PC-9 (cell line): ENCODE results near the gene SREBF2. TPM values are rescaled to one million over a fixed set of nuclear protein-coding genes. Genes with fewer than 3 reads are reported as not detected.
"Not testable (repeated sequence)": the region's sequence is repeated elsewhere in the genome, so short reads cannot be mapped to it uniquely, and the experiment has no call there.

Source experiments
- BruUV-seq: library from RNA; stranded (reverse); fragments of 400-500 nt; replicated peaks from 2 replicates; lab custom pipeline; 2021; lab: Mats Ljungman, UMichigan
- CTCF ChIA-PET: fragments of 300-600 bp; sonication (Branson Sonifier 250); formaldehyde crosslinking; loops from one replicate; lab custom pipeline; 2022; ENCODE audit warnings: antibody characterized with exemption; lab: Charles Lee
- POLR2A ChIA-PET: fragments of 300-600 bp; sonication (Branson Sonifier 250); formaldehyde crosslinking; loops from one replicate; lab custom pipeline; 2022; ENCODE audit warnings: antibody characterized with exemption; ENCODE audit not compliant: unreplicated experiment; lab: Charles Lee
- DNase-seq, 2 experiments: peaks; one replicate each; pipeline versions ENCODE4 v3.0.0 to v3.0.0-alpha.2; 2015 to 2022; ENCODE audit warnings: mixed read lengths in 1 of 2
- H2AFZ ChIP-seq: fragments of 200-600 bp; sonication (generic); 2 replicates; pipeline ENCODE4 v1.8.1; 2017; ENCODE audit warnings: antibody characterized with exemption
- H3F3A ChIP-seq: fragments of 200-600 bp; sonication (generic); 2 replicates; pipeline ENCODE4 v1.8.1; 2017; ENCODE audit warnings: antibody characterized with exemption, mild to moderate bottlenecking, low read depth; ENCODE audit not compliant: insufficient read depth
- H3K27ac ChIP-seq: fragments of 200-600 bp; sonication (generic); 2 replicates; pipeline ENCODE4 v1.6.1; 2016; ENCODE audit warnings: mixed run types
- H3K27me3 ChIP-seq: fragments of 200-600 bp; sonication (generic); 2 replicates; pipeline ENCODE4 v1.6.1; 2016; ENCODE audit warnings: low read depth, mixed run types; ENCODE audit not compliant: insufficient read depth
- H3K36me3 ChIP-seq: fragments of 200-600 bp; sonication (generic); 2 replicates; pipeline ENCODE4 v1.6.1; 2016; ENCODE audit warnings: low read depth, mixed run types
- H3K4me1 ChIP-seq: fragments of 200-600 bp; sonication (generic); replicated peaks from 2 replicates; pipeline ENCODE4 v1.6.1; 2016; ENCODE audit warnings: mixed run types; ENCODE audit not compliant: insufficient read depth
- H3K4me2 ChIP-seq: fragments of 200-600 bp; sonication (generic); 2 replicates; pipeline ENCODE4 v1.6.1; 2017; ENCODE audit warnings: mixed run types
- H3K4me3 ChIP-seq: fragments of 200-600 bp; sonication (generic); 2 replicates; pipeline ENCODE4 v1.6.1; 2016; ENCODE audit warnings: mixed run types
- H3K79me2 ChIP-seq: fragments of 200-600 bp; sonication (generic); 2 replicates; pipeline ENCODE4 v1.6.1; 2017; ENCODE audit warnings: low read depth, mixed run types
- H3K9me2 ChIP-seq: fragments of 200-600 bp; sonication (generic); 2 replicates; pipeline ENCODE4 v1.8.1; 2017; ENCODE audit warnings: mild to moderate bottlenecking; ENCODE audit not compliant: insufficient read depth
- H3K9me3 ChIP-seq: fragments of 200-600 bp; sonication (generic); 2 replicates; pipeline ENCODE4 v1.8.1; 2016; ENCODE audit warnings: low read depth; ENCODE audit not compliant: insufficient read depth
- H4K20me1 ChIP-seq: fragments of 200-600 bp; sonication (generic); 2 replicates; pipeline ENCODE4 v1.8.1; 2017; ENCODE audit not compliant: insufficient read depth
- CTCF ChIP-seq: fragments of 200-600 bp; sonication (generic); conservative IDR thresholded peaks from 2 replicates; pipeline ENCODE4 v1.6.1; 2017; ENCODE audit warnings: mixed run types, antibody characterized with exemption, mild to moderate bottlenecking, moderate library complexity
- EZH2 ChIP-seq: fragments of 200-600 bp; sonication (generic); IDR thresholded peaks from 2 replicates; pipeline ENCODE4 v1.8.0; 2017; ENCODE audit warnings: antibody characterized with exemption, low read depth
- intact Hi-C: fragments of 100-400 bp; cut with micrococcal nuclease; formaldehyde crosslinking; loops from one replicate; pipeline ENCODE4 v1.10.0; 2022; ENCODE audit not compliant: unreplicated experiment
- total RNA-seq: library from RNA; stranded (reverse); gene quantifications from 2 replicates; pipeline ENCODE4 v1.2.3, GENCODE V29; 2021

The SREBF2 gene
- total RNA-seq, 1 experiment from 2014 or later: 196 TPM

DNA sequence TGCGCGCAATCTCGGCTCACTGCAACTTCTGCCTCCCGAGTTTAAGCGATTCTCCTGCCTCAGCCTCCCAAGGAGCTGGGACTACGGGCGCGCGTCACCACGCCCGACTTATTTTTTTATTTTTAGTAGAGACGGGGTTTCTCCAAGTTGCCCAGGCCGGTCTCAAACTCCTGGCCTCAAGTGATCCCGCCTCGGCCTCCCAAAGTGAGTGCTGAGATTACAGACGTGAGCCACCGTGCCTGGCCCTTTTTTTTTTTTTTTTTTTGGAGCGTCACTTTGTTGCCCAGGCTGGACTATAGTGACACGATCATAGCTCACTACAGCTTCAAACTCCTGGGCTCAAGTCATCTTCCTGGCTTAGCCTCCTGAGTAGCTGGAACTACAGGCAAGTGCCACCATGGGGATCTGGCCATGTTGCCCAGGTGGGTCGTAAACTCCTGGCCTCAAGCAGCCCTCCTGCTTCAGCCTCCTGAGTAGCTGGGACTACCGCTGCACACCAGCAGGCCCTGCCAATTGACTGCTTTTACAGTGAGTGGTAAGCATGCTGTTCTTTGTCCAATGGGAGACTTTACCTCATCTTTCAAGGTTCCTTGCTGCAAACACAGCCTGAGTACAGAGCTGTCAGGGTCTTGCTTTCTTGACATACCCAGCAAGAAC is 114.6 kb downstream of the SREBF2 start:
- BruUV-seq: TSS peak; percentile 66
- H3K27ac ChIP-seq: no peak overlapping the region
- no peak for TF ChIP-seq CTCF
- TF ChIP-seq EZH2: no peak
- ChIA-PET CTCF (interaction anchor here (0.6 to 1.2 kb wide), 3 partner anchors 22 to 497 kb away, joined by 3 to 5 read pairs (median 5); no protein-coding TSS in a partner anchor), POLR2A (interaction anchor here (0.6 to 0.7 kb wide), 3 partner anchors 115 to 144 kb away, joined by 3 to 5 read pairs (median 5); partner anchors contain the start of gene SREBF2)
- no peaks in the 10 kb centered on the region for H3K27me3 ChIP-seq
- peak overlapping the region; percentile 88 for H3K4me2 ChIP-seq
- H3K79me2 ChIP-seq: peaks cover 19% of the 10 kb centered on the region
- peaks cover 18% of the 10 kb centered on the region for H3K4me1 ChIP-seq
- peak overlapping the region; percentile 73 for H3K4me3 ChIP-seq
- peak overlapping the region; percentile 95 for H2AFZ ChIP-seq
- intact Hi-C loops: loop anchor here (5.0 to 10.0 kb wide), 2 partner anchors 127 to 405 kb away; partner anchors contain the start of genes NAGA, PHETA2, POLR3H and SMDT1
- DNase-seq: no peak
- H3K9me2 ChIP-seq: no peaks in the 10 kb centered on the region
- no peaks in the 10 kb centered on the region for H4K20me1 ChIP-seq
- peaks cover 10% of the 10 kb centered on the region for H3F3A ChIP-seq
- no peaks in the 10 kb centered on the region for H3K9me3 ChIP-seq
- no peaks in the 10 kb centered on the region for H3K36me3 ChIP-seq

DNA sequence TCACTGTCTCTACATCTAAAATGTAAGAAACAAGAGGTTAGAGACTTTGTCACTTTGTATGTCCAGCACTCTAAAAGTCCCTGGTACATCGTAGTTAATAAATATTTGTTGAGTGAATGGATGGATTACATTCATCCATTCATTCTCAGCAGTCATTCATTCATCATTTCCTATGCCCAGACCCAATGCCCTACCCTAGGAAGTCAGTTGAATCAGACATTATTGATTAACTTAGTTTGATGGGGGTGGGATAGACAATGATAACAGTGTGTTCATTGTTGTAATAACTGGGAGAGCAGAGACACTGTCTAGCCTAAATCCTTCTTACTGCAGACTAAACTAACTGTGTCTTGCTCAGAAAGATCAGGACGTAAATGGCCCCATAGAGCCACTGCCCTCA is 115.2 kb downstream of the SREBF2 start:
- POLR2A ChIA-PET: no interaction called here
- no peak for DNase-seq
- no peak overlapping the region for H2AFZ ChIP-seq
- H3F3A ChIP-seq: peaks cover 7% of the 10 kb centered on the region
- H3K79me2 ChIP-seq: peaks cover 19% of the 10 kb centered on the region
- CTCF ChIA-PET: no interaction called here
- H3K4me3 ChIP-seq: no peak overlapping the region
- H3K4me1 ChIP-seq: peaks cover 18% of the 10 kb centered on the region
- H3K27me3 ChIP-seq: no peaks in the 10 kb centered on the region
- no peaks in the 10 kb centered on the region for H3K9me3 ChIP-seq
- no peaks in the 10 kb centered on the region for H4K20me1 ChIP-seq
- no peaks in the 10 kb centered on the region for H3K36me3 ChIP-seq
- peak overlapping the region; percentile 88 for H3K4me2 ChIP-seq
- no TSS peak for BruUV-seq
- H3K27ac ChIP-seq: no peak overlapping the region
- intact Hi-C loops: loop anchor here (5.0 to 10.0 kb wide), 2 partner anchors 127 to 406 kb away; partner anchors contain the start of genes NAGA, PHETA2, POLR3H and SMDT1
- H3K9me2 ChIP-seq: no peaks in the 10 kb centered on the region
- TF ChIP-seq EZH2 (no peak), CTCF (no peak)

- CTCF ChIA-PET, POLR2A ChIA-PET, H3K9me3 ChIP-seq, H3K27me3 ChIP-seq, DNase-seq, H3F3A ChIP-seq, BruUV-seq, H3K4me3 ChIP-seq, H3K4me2 ChIP-seq, H3K36me3 ChIP-seq, H3K9me2 ChIP-seq, H3K27ac ChIP-seq, H2AFZ ChIP-seq, H4K20me1 ChIP-seq: not testable (repeated sequence)
- intact Hi-C loops: loop anchor here (5.0 to 10.0 kb wide), 2 partner anchors 126 to 407 kb away; partner anchors contain the start of genes NAGA, PHETA2, POLR3H and SMDT1
- Histone ChIP-seq H3K79me2 (peaks cover 19% of the 10 kb centered on the region), H3K4me1 (peaks cover 18% of the 10 kb centered on the region)
Observed at GRCh38 chr22:41948928-41949296, 116.0 kb downstream of the SREBF2 start.
